IMR-90 (cell line): ENCODE data around the gene LRP1B. TPM values are rescaled to one million over a fixed set of nuclear protein-coding genes. Genes with fewer than 3 reads are reported as not detected.

Experiments used
- ATAC-seq: fragments of 200-7000 bp; cut with Tn5 transposase; 2 replicates; pipeline ENCODE4 v1.9.1; 2020; ENCODE audit warnings: low read depth, mild to moderate bottlenecking, moderate library complexity
- BruUV-seq: library from RNA; stranded (reverse); fragments of 400-500 nt; replicated peaks from 2 replicates; lab custom pipeline; 2021; lab: Mats Ljungman, UMichigan
- CTCF ChIA-PET: fragments of 300-600 bp; formaldehyde crosslinking; extraction: SDS; loops from one replicate; lab custom pipeline; 2021; ENCODE audit warnings: antibody characterized with exemption; lab: Yijun Ruan, JAX
- POLR2A ChIA-PET: fragments of 300-600 bp; sonication (Branson Sonifier 250); formaldehyde crosslinking; loops from one replicate; lab custom pipeline; 2022; ENCODE audit warnings: antibody characterized with exemption; ENCODE audit not compliant: unreplicated experiment; lab: Charles Lee
- DNase-seq: peaks from one replicate; pipeline ENCODE4 v3.0.0; 2013
- H2AFZ ChIP-seq: replicated peaks from 2 replicates; pipeline ENCODE3; 2013; ENCODE audit warnings: low read length, mild to moderate bottlenecking; ENCODE audit not compliant: poor library complexity
- H2AK5ac ChIP-seq: 2 replicates; pipeline ENCODE4 v1.6.1; 2013; ENCODE audit warnings: low read depth, low read length, inconsistent platforms
- H2AK9ac ChIP-seq: replicated peaks from 2 replicates; pipeline ENCODE3; 2013; ENCODE audit warnings: mild to moderate bottlenecking, low read depth, low read length, moderate library complexity; ENCODE audit not compliant: poor library complexity
- H2BK120ac ChIP-seq: 2 replicates; pipeline ENCODE4 v1.6.1; 2013; ENCODE audit warnings: low read depth, low read length, inconsistent platforms
- H2BK15ac ChIP-seq: 3 replicates; pipeline ENCODE4 v1.6.1; 2013; ENCODE audit warnings: low read depth, low read length, inconsistent platforms
- H2BK20ac ChIP-seq: 2 replicates; pipeline ENCODE4 v1.6.1; 2013; ENCODE audit warnings: low read depth, mild to moderate bottlenecking, inconsistent platforms, low read length, moderate library complexity
- H2BK5ac ChIP-seq: 2 replicates; pipeline ENCODE4 v1.6.1; 2013; ENCODE audit warnings: mild to moderate bottlenecking, low read depth, low read length, inconsistent platforms; ENCODE audit not compliant: poor library complexity, severe bottlenecking
- H3K14ac ChIP-seq: replicated peaks from 2 replicates; pipeline ENCODE4 v1.6.1; 2013; ENCODE audit warnings: low read depth, low read length, inconsistent platforms
- H3K18ac ChIP-seq: 2 replicates; pipeline ENCODE4 v1.6.1; 2013; ENCODE audit warnings: low read depth, low read length, control low read depth
- H3K23ac ChIP-seq: 2 replicates; pipeline ENCODE4 v1.6.1; 2013; ENCODE audit warnings: low read depth, low read length, inconsistent platforms
- H3K27ac ChIP-seq: 2 replicates; pipeline ENCODE4 v1.5.1; 2013; ENCODE audit warnings: mild to moderate bottlenecking, control low read depth, low read length; ENCODE audit not compliant: insufficient read depth
- H3K27me3 ChIP-seq: 2 replicates; pipeline ENCODE4 v1.6.1; 2013; ENCODE audit warnings: low read length; ENCODE audit not compliant: control insufficient read depth, insufficient read depth
- H3K36me3 ChIP-seq: 2 replicates; pipeline ENCODE4 v1.6.1; 2013; ENCODE audit warnings: low read length, mixed read lengths; ENCODE audit not compliant: control insufficient read depth, insufficient read depth
- H3K4ac ChIP-seq: 2 replicates; pipeline ENCODE4 v1.6.1; 2013; ENCODE audit warnings: low read depth, low read length, inconsistent platforms
- H3K4me1 ChIP-seq: 2 replicates; pipeline ENCODE4 v1.6.1; 2013; ENCODE audit warnings: low read length, mixed read lengths; ENCODE audit not compliant: control insufficient read depth, insufficient read depth
- H3K4me2 ChIP-seq: 2 replicates; pipeline ENCODE4 v1.6.1; 2013; ENCODE audit warnings: low read depth, mild to moderate bottlenecking, control low read depth, low read length, moderate library complexity
- H3K4me3 ChIP-seq: 2 replicates; pipeline ENCODE4 v1.5.1; 2013; ENCODE audit warnings: low read depth, mild to moderate bottlenecking, control low read depth, low read length, moderate library complexity; ENCODE audit not compliant: insufficient read depth
- H3K56ac ChIP-seq: 2 replicates; pipeline ENCODE4 v1.6.1; 2013; ENCODE audit warnings: low read length, inconsistent platforms; ENCODE audit not compliant: insufficient read depth; ENCODE audit errors: extremely low read depth
- H3K79me1 ChIP-seq, 2 experiments: 2 replicates each; pipeline ENCODE4 v1.6.1; 2013; ENCODE audit warnings: low read length in 2 of 2, inconsistent platforms in 1 of 2, low read depth in 1 of 2
- H3K9ac ChIP-seq: 2 replicates; pipeline ENCODE4 v1.6.1; 2013; ENCODE audit warnings: low read depth, low read length, control low read depth
- H3K9me1 ChIP-seq: 2 replicates; pipeline ENCODE4 v1.6.1; 2013; ENCODE audit warnings: low read length, inconsistent platforms; ENCODE audit not compliant: insufficient read depth
- H3K9me3 ChIP-seq: 2 replicates; pipeline ENCODE4 v1.6.1; 2013; ENCODE audit warnings: low read length; ENCODE audit not compliant: control insufficient read depth, insufficient read depth
- H4K20me1 ChIP-seq: 2 replicates; pipeline ENCODE4 v1.6.1; 2013; ENCODE audit warnings: low read length, inconsistent platforms; ENCODE audit not compliant: insufficient read depth
- H4K5ac ChIP-seq: 2 replicates; pipeline ENCODE4 v1.6.1; 2013; ENCODE audit warnings: mild to moderate bottlenecking, low read depth, low read length, control low read depth
- H4K8ac ChIP-seq, 2 experiments: 2 replicates each; pipeline ENCODE4 v1.6.1; 2013; ENCODE audit warnings: low read depth in 2 of 2, low read length in 2 of 2, control low read depth in 1 of 2, inconsistent platforms in 1 of 2
- H4K91ac ChIP-seq: 2 replicates; pipeline ENCODE4 v1.6.1; 2013; ENCODE audit warnings: low read depth, low read length, inconsistent platforms; ENCODE audit not compliant: insufficient read depth
- CEBPB ChIP-seq: IDR thresholded peaks from 2 replicates; pipeline ENCODE4 v1.6.1; 2012; ENCODE audit warnings: low read depth, low read length, improper control_type of control experiment
- WGBS, 2 experiments: methylation state at CpG; one replicate each; pipeline versions ENCODE4 v1.1.5 to v1.1.7; 2013; ENCODE audit warnings: missing lambda C conversion rate in 2 of 2; ENCODE audit not compliant: insufficient read length in 1 of 2; ENCODE audit errors: extremely low coverage in 2 of 2; 5-methylcytosine and 5-hydroxymethylcytosine counted together
- dilution Hi-C: fragments of 300-500 bp; cut with HindIII; formaldehyde crosslinking; loops from one replicate; pipeline ENCODE4 v1.14.3; 2018; ENCODE audit warnings: low sequenced_read_pairs; ENCODE audit not compliant: unreplicated experiment
- in situ Hi-C: fragments of 300-500 bp; cut with MboI; formaldehyde crosslinking; loops from 3 replicates; pipeline ENCODE4 v1.14.3; 2019; ENCODE audit warnings: low sequenced_read_pairs, inconsistent platforms, mixed read lengths
- intact Hi-C: fragments of 100-400 bp; cut with micrococcal nuclease; formaldehyde crosslinking; loops from 2 replicates; pipeline ENCODE4 v1.10.0; 2022
- polyA plus RNA-seq, 3 experiments: library from polyadenylated mRNA; depleted of rRNA; stranded (reverse); fragments of >200 nt; gene quantifications; 2 replicates each; pipeline ENCODE4 v1.2.3, GENCODE V29; 2012; ENCODE audit warnings: low replicate concordance in 1 of 3
- total RNA-seq: library from RNA; depleted of rRNA; stranded (reverse); fragments of >200 nt; gene quantifications from 2 replicates; pipeline ENCODE4 v1.2.3, GENCODE V29; 2012
- TF ChIP-seq, protein P1 (sequence below): conservative IDR thresholded peaks from 2 replicates; pipeline ENCODE4 v1.5.1; 2012; ENCODE audit warnings: mild to moderate bottlenecking, low read depth, low read length, improper control_type of control experiment

Gene LRP1B
- total and polyA plus RNA-seq, 2 of the 4 experiments (the other 2 are of a cell fraction) = under 0.01 to 0.02 TPM

DNA sequence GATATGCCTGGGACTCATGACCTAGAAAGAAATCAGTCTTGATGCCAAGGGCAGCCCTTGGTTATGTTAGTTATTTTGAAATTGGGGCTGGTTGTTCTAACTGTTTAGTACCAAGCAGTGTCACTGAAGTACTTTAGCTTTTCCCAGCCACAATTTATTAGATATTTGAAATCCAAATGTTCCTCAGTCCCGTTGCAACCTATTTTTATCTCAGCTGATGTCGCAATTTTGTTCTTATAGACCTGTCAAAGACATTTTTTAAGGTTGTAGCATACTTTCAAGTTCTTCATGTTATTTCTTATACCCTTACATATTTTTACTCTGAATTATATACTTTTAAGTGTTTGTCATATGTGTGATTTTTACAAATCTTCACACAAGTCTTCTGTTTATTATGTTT is 100.1 kb downstream of the LRP1B start:
- Histone ChIP-seq H2BK20ac (no peak overlapping the region), H4K8ac (no peak overlapping the region), H3K18ac (no peak overlapping the region), H3K79me1 (no peaks in the 10 kb centered on the region), H3K4ac (no peak overlapping the region), H4K91ac (no peak overlapping the region), H4K20me1 (no peaks in the 10 kb centered on the region), H3K14ac (no peak overlapping the region), H3K9ac (no peak overlapping the region), H2AK5ac (no peak overlapping the region), H3K36me3 (no peaks in the 10 kb centered on the region), H4K5ac (no peak overlapping the region), H3K4me3 (no peak overlapping the region), H3K9me3 (no peaks in the 10 kb centered on the region), H3K4me1 (no peaks in the 10 kb centered on the region), H3K9me1 (no peaks in the 10 kb centered on the region), H3K56ac (no peak overlapping the region), H3K27ac (no peak overlapping the region), H2AK9ac (no peak overlapping the region), H3K4me2 (no peak overlapping the region), H2BK120ac (no peak overlapping the region), H2BK15ac (no peak overlapping the region), H2AFZ (no peak overlapping the region), H3K23ac (no peak overlapping the region), H2BK5ac (no peak overlapping the region), H3K27me3 (no peaks in the 10 kb centered on the region)
- POLR2A ChIA-PET = no interaction called here
- BruUV-seq = no TSS peak
- intact Hi-C loops = no loop called here
- no CpG with 5 or more reads among the region's 2 CpGs for WGBS, 2 experiments
- DNase-seq = no peak
- TF ChIP-seq CEBPB = peak; percentile 53
- TF ChIP-seq, protein P1, sequence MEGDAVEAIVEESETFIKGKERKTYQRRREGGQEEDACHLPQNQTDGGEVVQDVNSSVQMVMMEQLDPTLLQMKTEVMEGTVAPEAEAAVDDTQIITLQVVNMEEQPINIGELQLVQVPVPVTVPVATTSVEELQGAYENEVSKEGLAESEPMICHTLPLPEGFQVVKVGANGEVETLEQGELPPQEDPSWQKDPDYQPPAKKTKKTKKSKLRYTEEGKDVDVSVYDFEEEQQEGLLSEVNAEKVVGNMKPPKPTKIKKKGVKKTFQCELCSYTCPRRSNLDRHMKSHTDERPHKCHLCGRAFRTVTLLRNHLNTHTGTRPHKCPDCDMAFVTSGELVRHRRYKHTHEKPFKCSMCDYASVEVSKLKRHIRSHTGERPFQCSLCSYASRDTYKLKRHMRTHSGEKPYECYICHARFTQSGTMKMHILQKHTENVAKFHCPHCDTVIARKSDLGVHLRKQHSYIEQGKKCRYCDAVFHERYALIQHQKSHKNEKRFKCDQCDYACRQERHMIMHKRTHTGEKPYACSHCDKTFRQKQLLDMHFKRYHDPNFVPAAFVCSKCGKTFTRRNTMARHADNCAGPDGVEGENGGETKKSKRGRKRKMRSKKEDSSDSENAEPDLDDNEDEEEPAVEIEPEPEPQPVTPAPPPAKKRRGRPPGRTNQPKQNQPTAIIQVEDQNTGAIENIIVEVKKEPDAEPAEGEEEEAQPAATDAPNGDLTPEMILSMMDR = no peak
- in situ Hi-C loops = no loop called here
- dilution Hi-C loops = no loop called here
- CTCF ChIA-PET = no interaction called here
- ATAC-seq = no peak
